SK-N-SH treated with all-trans-retinoic acid at 6 μM for 48 hours (cell line): ENCODE data around the gene DAB2.

Source experiments
- ATAC-seq: fragments of 200-7000 bp; cut with Tn5 transposase; 3 replicates; pipeline ENCODE4 v1.9.1; 2020; ENCODE audit warnings: mild to moderate bottlenecking, moderate library complexity
- ARNTL ChIP-seq: fragments of 450-650 bp; formaldehyde crosslinking; IDR thresholded peaks from 2 replicates; pipeline ENCODE4 v1.5.0; 2020; ENCODE audit warnings: low read depth, mild to moderate bottlenecking, moderate library complexity, borderline replicate concordance
- BACH2 ChIP-seq: fragments of 250-450 bp; sonication (Bioruptor Pico); IDR thresholded peaks from 2 replicates; pipeline ENCODE4 v1.9.0; 2021; ENCODE audit warnings: mild to moderate bottlenecking, borderline replicate concordance
- CSDC2 ChIP-seq: fragments of 250-450 bp; sonication (Bioruptor Pico); IDR thresholded peaks from 2 replicates; pipeline ENCODE4 v1.5.0; 2020; ENCODE audit warnings: mild to moderate bottlenecking, moderate library complexity
- ESRRG ChIP-seq: fragments of 250-450 bp; sonication (Bioruptor Pico); IDR thresholded peaks from 2 replicates; pipeline ENCODE4 v1.6.1; 2021; ENCODE audit warnings: mild to moderate bottlenecking
- GLIS3 ChIP-seq: fragments of 250-450 bp; sonication (Bioruptor Pico); IDR thresholded peaks from 2 replicates; pipeline ENCODE4 v1.5.0; 2020; ENCODE audit warnings: mild to moderate bottlenecking, moderate library complexity
- ISL1 ChIP-seq: fragments of 250-450 bp; sonication (Bioruptor Pico); IDR thresholded peaks from 2 replicates; pipeline ENCODE4 v2.1.2; 2022; ENCODE audit warnings: mild to moderate bottlenecking, moderate library complexity
- OSR1 ChIP-seq: fragments of 250-450 bp; sonication (Bioruptor Pico); IDR thresholded peaks from 2 replicates; pipeline ENCODE4 v1.8.0; 2022; ENCODE audit warnings: moderate library complexity, mild to moderate bottlenecking, inconsistent platforms
- PATZ1 ChIP-seq: fragments of 250-450 bp; sonication (Bioruptor Pico); IDR thresholded peaks from 2 replicates; pipeline ENCODE4 v1.8.0; 2020; ENCODE audit warnings: mild to moderate bottlenecking, moderate library complexity, borderline replicate concordance
- RARB ChIP-seq: fragments of 250-450 bp; sonication (Bioruptor Pico); IDR thresholded peaks from 2 replicates; pipeline ENCODE4 v1.8.0; 2021; ENCODE audit warnings: mild to moderate bottlenecking, moderate library complexity
- SNAI2 ChIP-seq: fragments of 250-450 bp; sonication (Bioruptor Pico); IDR thresholded peaks from 2 replicates; pipeline ENCODE4 v1.5.0; 2020; ENCODE audit warnings: mild to moderate bottlenecking, moderate library complexity
- TCF4 ChIP-seq: fragments of 250-450 bp; sonication (Bioruptor Pico); IDR thresholded peaks from 2 replicates; pipeline ENCODE4 v1.8.0; 2021; ENCODE audit warnings: mild to moderate bottlenecking, moderate library complexity, borderline replicate concordance
- TOX ChIP-seq: fragments of 250-450 bp; sonication (Bioruptor Pico); IDR thresholded peaks from 2 replicates; pipeline ENCODE4 v1.8.0; 2021; ENCODE audit warnings: mild to moderate bottlenecking, moderate library complexity, borderline replicate concordance
- TSHZ2 ChIP-seq: fragments of 250-450 bp; sonication (Bioruptor Pico); IDR thresholded peaks from 2 replicates; pipeline ENCODE4 v1.5.0; 2020; ENCODE audit warnings: mild to moderate bottlenecking, moderate library complexity
- ZC3H10 ChIP-seq: fragments of 250-450 bp; sonication (Bioruptor Pico); IDR thresholded peaks from 2 replicates; pipeline ENCODE4 v1.5.1; 2021; ENCODE audit warnings: mild to moderate bottlenecking, moderate library complexity
- ZFP3 ChIP-seq: fragments of 250-450 bp; sonication (Bioruptor Pico); IDR thresholded peaks from 2 replicates; pipeline ENCODE4 v1.5.0; 2020; ENCODE audit warnings: mild to moderate bottlenecking, moderate library complexity
- ZFP30 ChIP-seq: fragments of 450-650 bp; formaldehyde crosslinking; IDR thresholded peaks from 2 replicates; pipeline ENCODE4 v1.5.0; 2022; ENCODE audit warnings: mild to moderate bottlenecking, moderate library complexity
- ZNF565 ChIP-seq: fragments of 450-650 bp; formaldehyde crosslinking; conservative IDR thresholded peaks from 2 replicates; pipeline ENCODE4 v1.5.0; 2020; ENCODE audit warnings: low read depth, mild to moderate bottlenecking, moderate library complexity
- ZNF70 ChIP-seq: fragments of 450-650 bp; formaldehyde crosslinking; IDR thresholded peaks from 2 replicates; pipeline ENCODE4 v1.5.0; 2020; ENCODE audit warnings: mild to moderate bottlenecking, moderate library complexity
- ZNF8 ChIP-seq: fragments of 450-650 bp; formaldehyde crosslinking; IDR thresholded peaks from 2 replicates; pipeline ENCODE4 v1.5.0; 2020; ENCODE audit warnings: mild to moderate bottlenecking, moderate library complexity
- TF ChIP-seq, protein P1 (sequence below): fragments of 250-450 bp; sonication (Bioruptor Pico); IDR thresholded peaks from 2 replicates; pipeline ENCODE4 v1.5.1; 2020; ENCODE audit warnings: low read depth, mild to moderate bottlenecking, moderate library complexity
- TF ChIP-seq, protein P2 (sequence below): fragments of 250-450 bp; sonication (Bioruptor Pico); IDR thresholded peaks from 2 replicates; pipeline ENCODE4 v1.8.0; 2021; ENCODE audit warnings: low read depth, mild to moderate bottlenecking, moderate library complexity, borderline replicate concordance

DAB2 gene

GRCh38 chr5:39356263-39356662 is 68.5 kb downstream of the DAB2 start:
- TF ChIP-seq ZFP3 (CRISPR knock-in tag) (no peak), ZNF70 (CRISPR knock-in tag) (no peak), TCF4 (no peak), GLIS3 (CRISPR knock-in tag) (no peak)
- ATAC-seq = no peak

DNA sequence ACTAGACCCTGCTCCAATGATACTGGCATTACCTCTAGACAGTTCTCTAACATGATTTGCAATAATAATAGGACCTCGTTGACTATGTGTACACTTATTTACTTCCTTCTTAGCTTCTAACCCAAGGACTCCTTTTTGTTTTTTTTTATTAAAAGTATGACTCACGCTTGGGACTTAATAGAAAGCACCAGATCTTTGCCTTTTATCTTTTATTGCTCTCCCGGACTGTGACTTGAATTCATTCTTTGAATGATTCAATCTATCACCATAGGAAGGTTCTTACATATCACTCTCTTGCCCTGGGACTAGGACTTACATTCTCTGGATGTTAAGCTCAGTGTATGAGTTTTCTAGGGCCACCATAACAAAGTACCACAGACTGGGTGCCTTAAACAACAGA is 69.5 kb downstream of the DAB2 start:
- ATAC-seq = no peak
- TF ChIP-seq TSHZ2 (CRISPR knock-in tag) = no peak
- no peak for TF ChIP-seq PATZ1 (CRISPR knock-in tag)
- TF ChIP-seq RARB = no peak
- no peak for TF ChIP-seq CSDC2
- TF ChIP-seq ARNTL (CRISPR knock-in tag) = no peak

GRCh38 chr5:39353717-39354399 is 70.9 kb downstream of the DAB2 start:
- TF ChIP-seq PATZ1 (CRISPR knock-in tag) (no peak), ZFP3 (CRISPR knock-in tag) (no peak), ZNF8 (no peak), ZC3H10 (CRISPR knock-in tag) (no peak), RARB (no peak), ESRRG (CRISPR knock-in tag) (no peak), CSDC2 (no peak), GLIS3 (CRISPR knock-in tag) (no peak), ARNTL (CRISPR knock-in tag) (no peak), TSHZ2 (CRISPR knock-in tag) (no peak), ISL1 (no peak), TOX (CRISPR knock-in tag) (no peak), ZNF565 (CRISPR knock-in tag) (no peak), OSR1 (CRISPR knock-in tag) (no peak), ZFP30 (CRISPR knock-in tag) (no peak), BACH2 (CRISPR knock-in tag) (no peak), SNAI2 (CRISPR knock-in tag) (no peak)
- TF ChIP-seq, protein P1, sequence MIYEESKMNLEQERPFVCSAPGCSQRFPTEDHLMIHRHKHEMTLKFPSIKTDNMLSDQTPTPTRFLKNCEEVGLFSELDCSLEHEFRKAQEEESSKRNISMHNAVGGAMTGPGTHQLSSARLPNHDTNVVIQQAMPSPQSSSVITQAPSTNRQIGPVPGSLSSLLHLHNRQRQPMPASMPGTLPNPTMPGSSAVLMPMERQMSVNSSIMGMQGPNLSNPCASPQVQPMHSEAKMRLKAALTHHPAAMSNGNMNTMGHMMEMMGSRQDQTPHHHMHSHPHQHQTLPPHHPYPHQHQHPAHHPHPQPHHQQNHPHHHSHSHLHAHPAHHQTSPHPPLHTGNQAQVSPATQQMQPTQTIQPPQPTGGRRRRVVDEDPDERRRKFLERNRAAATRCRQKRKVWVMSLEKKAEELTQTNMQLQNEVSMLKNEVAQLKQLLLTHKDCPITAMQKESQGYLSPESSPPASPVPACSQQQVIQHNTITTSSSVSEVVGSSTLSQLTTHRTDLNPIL (CRISPR knock-in tag) = no peak
- TF ChIP-seq, protein P2, sequence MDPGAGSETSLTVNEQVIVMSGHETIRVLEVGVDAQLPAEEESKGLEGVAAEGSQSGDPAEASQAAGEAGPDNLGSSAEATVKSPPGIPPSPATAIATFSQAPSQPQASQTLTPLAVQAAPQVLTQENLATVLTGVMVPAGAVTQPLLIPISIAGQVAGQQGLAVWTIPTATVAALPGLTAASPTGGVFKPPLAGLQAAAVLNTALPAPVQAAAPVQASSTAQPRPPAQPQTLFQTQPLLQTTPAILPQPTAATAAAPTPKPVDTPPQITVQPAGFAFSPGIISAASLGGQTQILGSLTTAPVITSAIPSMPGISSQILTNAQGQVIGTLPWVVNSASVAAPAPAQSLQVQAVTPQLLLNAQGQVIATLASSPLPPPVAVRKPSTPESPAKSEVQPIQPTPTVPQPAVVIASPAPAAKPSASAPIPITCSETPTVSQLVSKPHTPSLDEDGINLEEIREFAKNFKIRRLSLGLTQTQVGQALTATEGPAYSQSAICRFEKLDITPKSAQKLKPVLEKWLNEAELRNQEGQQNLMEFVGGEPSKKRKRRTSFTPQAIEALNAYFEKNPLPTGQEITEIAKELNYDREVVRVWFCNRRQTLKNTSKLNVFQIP (CRISPR knock-in tag) = no peak
- no peak for ATAC-seq
